ENCODE measurements around the gene MYL5. TPM values are rescaled to one million over a fixed set of nuclear protein-coding genes. Genes with fewer than 3 reads are reported as not detected.
A peak's percentile ranks its signal among the peaks of the same experiment; 100 is the strongest.

The MYL5 gene
- total and polyA plus RNA-seq, 2 of the 13 experiments (the other 11 are each of a cell fraction or from before 2014, with no cell fraction given) = 6.5 to 16.0 TPM

DNA sequence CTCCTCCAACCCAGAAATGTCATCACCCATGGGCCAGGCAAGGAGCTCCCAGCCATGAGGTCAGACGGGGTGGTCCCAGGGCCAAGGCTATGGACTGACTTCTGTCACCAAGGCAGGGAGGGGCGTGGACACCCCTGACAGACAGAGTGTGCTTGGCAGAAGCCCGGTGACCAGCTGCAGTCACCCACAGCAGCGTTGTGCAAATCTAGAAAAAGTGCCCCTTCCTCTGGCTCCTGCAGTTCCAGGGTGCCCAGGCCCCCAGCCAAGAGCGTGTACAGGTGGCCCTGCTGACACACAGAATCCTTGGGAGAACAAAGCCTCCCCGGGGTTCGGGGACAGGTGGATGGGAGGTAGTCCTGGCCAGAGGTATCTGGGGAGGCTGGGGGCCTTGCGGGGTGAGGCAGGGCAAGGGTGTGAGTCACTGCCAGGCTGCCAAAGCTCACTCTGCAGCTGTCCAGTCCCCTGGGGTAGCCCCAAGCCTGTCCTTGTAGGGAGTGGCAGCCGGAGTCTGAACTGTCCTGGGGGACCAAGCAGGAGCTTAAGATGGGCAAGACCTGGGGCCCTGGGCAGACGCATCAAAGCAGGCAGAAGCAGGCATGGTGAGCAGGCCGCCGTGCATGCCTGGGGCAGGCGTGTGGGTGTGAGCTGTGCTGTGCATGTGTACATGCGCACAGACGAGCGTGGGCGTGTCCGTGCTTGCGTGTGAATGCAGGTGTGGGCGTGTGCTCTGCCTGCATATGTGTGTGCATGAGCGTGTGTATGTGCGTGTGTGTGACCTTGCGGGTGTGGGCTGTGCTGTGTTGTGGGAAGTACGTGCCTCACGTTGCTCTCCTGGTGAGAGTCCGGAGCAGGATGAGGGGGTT, 3.3 kb downstream of the MYL5 start (continued):
- no peak for TF ChIP-seq ZNF883 (CRISPR knock-in tag; IDR thresholded peaks at IDR 0.05; ENCODE audit: not compliant biosample characterization)
- peak; percentile 86 for TF ChIP-seq AGO2 (optimal IDR thresholded peaks at IDR 0.05; ENCODE audit: low read depth, low read length)
- no peak for TF ChIP-seq ZNF224 (CRISPR knock-in tag; IDR thresholded peaks at IDR 0.05)
- peak; percentile 99 for TF ChIP-seq ZNF326 (CRISPR knock-in tag; IDR thresholded peaks at IDR 0.05; ENCODE audit: borderline replicate concordance)
- no peak for TF ChIP-seq SMAD3 (CRISPR knock-in tag; IDR thresholded peaks at IDR 0.05)
- TF ChIP-seq PCBP2 (optimal IDR thresholded peaks at IDR 0.05; ENCODE audit: low read depth, low read length, poor library complexity, severe bottlenecking) = no peak
- TF ChIP-seq TFE3 (CRISPR knock-in tag; IDR thresholded peaks at IDR 0.05) = no peak
- no peak for TF ChIP-seq ZNF784 (CRISPR knock-in tag; IDR thresholded peaks at IDR 0.05; ENCODE audit: borderline replicate concordance)
- no peak for TF ChIP-seq ZFP1 (CRISPR knock-in tag; IDR thresholded peaks at IDR 0.05)
- TF ChIP-seq STAT5B (CRISPR knock-in tag; IDR thresholded peaks at IDR 0.05) = no peak
- TF ChIP-seq ETV6 (CRISPR knock-in tag; conservative IDR thresholded peaks at IDR 0.05) = no peak
- TF ChIP-seq ZFP36 (IDR thresholded peaks at IDR 0.05; ENCODE audit: borderline replicate concordance, low read depth, low read length, partially characterized antibody) = no peak
- TF ChIP-seq CREB3 (CRISPR knock-in tag; IDR thresholded peaks at IDR 0.05) = no peak
- TF ChIP-seq SALL2 (CRISPR knock-in tag; IDR thresholded peaks at IDR 0.05) = no peak
- TF ChIP-seq HNF1A (IDR thresholded peaks at IDR 0.05; ENCODE audit: low read depth) = no peak
- no peak for TF ChIP-seq HNF1A (CRISPR knock-in tag; IDR thresholded peaks at IDR 0.05; ENCODE audit: borderline replicate concordance)
- no peak for TF ChIP-seq FOXP1 (IDR thresholded peaks at IDR 0.05)
- TF ChIP-seq FOXP1 (CRISPR knock-in tag; IDR thresholded peaks at IDR 0.05) = no peak
- no peak for TF ChIP-seq ZKSCAN8 (CRISPR knock-in tag; IDR thresholded peaks at IDR 0.05; ENCODE audit: borderline replicate concordance)
- no peak for TF ChIP-seq ZSCAN29 (CRISPR knock-in tag; conservative IDR thresholded peaks at IDR 0.05)
- TF ChIP-seq POGZ (CRISPR knock-in tag; IDR thresholded peaks at IDR 0.05) = no peak
- no peak for TF ChIP-seq SCMH1 (CRISPR knock-in tag; IDR thresholded peaks at IDR 0.05; ENCODE audit: borderline replicate concordance)
- no peak for TF ChIP-seq PLRG1 (conservative IDR thresholded peaks at IDR 0.05)
- no peak for TF ChIP-seq ZNF83 (CRISPR knock-in tag; IDR thresholded peaks at IDR 0.05; ENCODE audit: borderline replicate concordance)
- TF ChIP-seq JUNB (CRISPR knock-in tag; IDR thresholded peaks at IDR 0.05; ENCODE audit: borderline replicate concordance) = no peak
